T-cell (primary cell): ENCODE measurements around the gene TMEM35B. TPM values are rescaled to one million over a fixed set of nuclear protein-coding genes. Genes with fewer than 3 reads are reported as not detected.
"Not testable (repeated sequence)": the region's sequence is repeated elsewhere in the genome, so short reads cannot be mapped to it uniquely, and the experiment has no call there.

Experiments
- ATAC-seq, 4 experiments: fragments of 200-7000 bp in 3 of 4; fragments of 150-1000 bp in 1 of 4; cut with Tn5 transposase; replicated peaks in 1 of 4; 1 replicate in 3 of 4; 2 replicates in 1 of 4; pipeline ENCODE4 v1.10.0; 2021; ENCODE audit warnings: moderate library complexity in 3 of 4, mild to moderate bottlenecking in 2 of 4, moderate number of reproducible peaks in 1 of 4
- CTCF ChIA-PET, 2 donors: fragments of 300-600 bp; sonication (Branson Sonifier 250); formaldehyde crosslinking; loops; one replicate each; lab custom pipeline; 2022; ENCODE audit warnings: antibody characterized with exemption in 2 of 2; lab: Charles Lee
- POLR2A ChIA-PET, 2 donors: fragments of 300-600 bp; sonication (Branson Sonifier 250); formaldehyde crosslinking; loops; one replicate each; lab custom pipeline; 2022; ENCODE audit warnings: antibody characterized with exemption in 2 of 2; lab: Charles Lee
- DNase-seq, 35 experiments: peaks; one replicate each; pipeline versions ENCODE4 v3.0.0 to v3.0.0-alpha.2; 2013 to 2023
- H3K27ac ChIP-seq: one replicate; pipeline ENCODE4 v1.5.1; 2013; ENCODE audit warnings: low read length
- H3K27me3 ChIP-seq, 2 experiments: replicated peaks in 1 of 2; 1 replicate in 1 of 2; 2 replicates in 1 of 2; pipeline versions ENCODE4 v1.6.1 to v1.7.0; 2013; ENCODE audit warnings: low read length in 1 of 2, mixed read lengths in 1 of 2; ENCODE audit not compliant: control insufficient read depth in 2 of 2, insufficient read depth in 2 of 2; ENCODE audit errors: extremely low read depth in 1 of 2
- H3K36me3 ChIP-seq, 2 donors: 1 replicate in 1 of 2; 2 replicates in 1 of 2; pipeline versions ENCODE4 v1.6.1 to v1.7.0; 2013; ENCODE audit warnings: low read length in 1 of 2; ENCODE audit not compliant: control insufficient read depth in 2 of 2, insufficient read depth in 1 of 2; ENCODE audit errors: extremely low read depth in 1 of 2
- H3K4me1 ChIP-seq, 2 experiments: 1 replicate in 1 of 2; 2 replicates in 1 of 2; pipeline versions ENCODE4 v1.6.1 to v1.7.0; 2013; ENCODE audit warnings: low read length in 2 of 2, mixed read lengths in 1 of 2; ENCODE audit not compliant: insufficient read depth in 2 of 2, control insufficient read depth in 1 of 2; ENCODE audit errors: extremely low read depth in 1 of 2
- H3K4me3 ChIP-seq, 2 donors: 1 replicate in 1 of 2; 2 replicates in 1 of 2; pipeline versions ENCODE4 v1.5.1 to v1.7.0; 2013; ENCODE audit warnings: mild to moderate bottlenecking in 2 of 2, low read length in 1 of 2, moderate library complexity in 1 of 2; ENCODE audit not compliant: control insufficient read depth in 1 of 2; ENCODE audit errors: extremely low read depth in 1 of 2
- H3K9me3 ChIP-seq: 2 replicates; pipeline ENCODE4 v1.7.0; 2013
- H3K27ac Mint-ChIP-seq, 2 donors: one replicate each; pipeline ENCODE4 v1.8.0; 2020 to 2021; ENCODE audit warnings: mild to moderate bottlenecking in 2 of 2, mixed read lengths in 2 of 2
- H3K27me3 Mint-ChIP-seq, 2 donors: one replicate each; pipeline ENCODE4 v1.8.0; 2021 to 2022; ENCODE audit warnings: mixed read lengths in 2 of 2
- H3K36me3 Mint-ChIP-seq: one replicate; pipeline ENCODE4 v1.8.0; 2021; ENCODE audit warnings: mixed read lengths
- H3K4me1 Mint-ChIP-seq, 3 donors: one replicate each; pipeline ENCODE4 v1.8.0; 2020 to 2022; ENCODE audit warnings: mixed read lengths in 3 of 3, mild to moderate bottlenecking in 1 of 3
- H3K4me3 Mint-ChIP-seq, 3 donors: one replicate each; pipeline ENCODE4 v1.8.0; 2020 to 2022; ENCODE audit warnings: mild to moderate bottlenecking in 3 of 3, mixed read lengths in 3 of 3, moderate library complexity in 3 of 3
- H3K9me3 Mint-ChIP-seq, 3 donors: one replicate each; pipeline ENCODE4 v1.8.0; 2020 to 2022; ENCODE audit warnings: mixed read lengths in 3 of 3
- WGBS: methylation state at CpG from one replicate; pipeline ENCODE4 v1.1.5; 2013; ENCODE audit warnings: missing lambda C conversion rate; ENCODE audit not compliant: insufficient coverage; 5-methylcytosine and 5-hydroxymethylcytosine counted together
- total RNA-seq, 35 experiments: library from RNA in 6 of 35; stranded (reverse) in 6 of 35; fragments of 120-200 nt in 1 of 35; gene quantifications; one replicate each; pipeline versions ENCODE4 v1.2.1 to v1.2.4 and lab custom pipeline; 2013 to 2026

The TMEM35B gene
- total RNA-seq, 5 donors from 2014 or later (not counting 1 experiment from before 2014, with no cell fraction given) = 12.4 to 51.6 (median 41.8) TPM

DNA sequence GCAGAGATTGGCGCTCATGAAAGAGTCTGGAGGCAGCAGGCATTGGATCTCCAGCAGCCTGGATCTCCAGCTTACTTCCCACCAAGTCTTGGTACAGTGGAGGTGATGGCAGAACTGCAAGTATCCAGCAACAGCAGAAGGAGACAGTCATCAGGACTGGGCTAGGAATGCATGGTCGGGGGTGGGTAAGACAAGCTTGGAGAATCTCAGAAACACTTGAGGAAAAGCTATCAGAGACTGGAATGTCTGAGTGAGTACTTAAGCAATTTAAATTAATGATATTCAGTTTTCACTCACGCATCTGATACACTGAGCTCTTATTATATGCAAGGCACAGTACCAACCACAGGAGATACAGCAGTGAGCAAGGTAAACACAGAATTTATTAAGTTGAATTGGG, 9.8 kb downstream of the TMEM35B start:
- Mint-ChIP-seq H3K27me3 (no peaks in the 10 kb centered on the region), H3K9me3 (peaks cover 0 to 4% (median 0%) of the 10 kb centered on the region in 3 donors), H3K27ac (peak overlapping the region in 1 of 2 donors; percentile 44), H3K4me1 (peaks cover 12 to 33% (median 22%) of the 10 kb centered on the region in 3 donors), H3K4me3 (no peak overlapping the region), H3K36me3 (peaks cover 11% of the 10 kb centered on the region)
- no peak overlapping the region for H3K27ac ChIP-seq
- H3K4me3 ChIP-seq = no peak overlapping the region
- ChIA-PET CTCF (no interaction called here), POLR2A (no interaction called here)
- DNase-seq (no peak), ATAC-seq (no peak)
- WGBS = 100% methylated on average over 2 of the region's 3 CpGs
- peaks cover 0 to 15% of the 10 kb centered on the region in 2 donors for H3K36me3 ChIP-seq
- H3K9me3 ChIP-seq = no peaks in the 10 kb centered on the region
- no peaks in the 10 kb centered on the region for H3K4me1 ChIP-seq
- H3K27me3 ChIP-seq = no peaks in the 10 kb centered on the region

DNA sequence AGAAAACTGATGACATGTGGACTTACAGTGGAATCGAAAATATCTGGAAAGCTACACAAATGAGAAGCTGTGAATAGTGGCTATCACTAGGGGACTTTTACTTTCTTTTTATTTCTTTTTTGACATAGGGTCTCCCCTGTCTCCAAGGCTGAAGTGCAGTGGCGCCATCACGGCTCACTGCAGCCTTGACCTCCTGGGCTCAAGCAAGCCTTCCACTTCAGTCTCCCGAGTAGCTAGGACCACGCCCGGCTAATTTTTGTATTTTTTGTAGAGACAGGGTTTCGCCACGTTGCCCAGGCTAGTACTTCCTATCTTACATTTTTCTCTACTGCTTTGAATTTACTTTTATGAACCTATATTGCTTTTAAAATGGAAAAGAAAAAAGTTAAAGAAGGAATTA, 10.5 kb downstream of the TMEM35B start:
- H3K4me3 ChIP-seq = no peak overlapping the region
- Mint-ChIP-seq H3K27me3 (no peaks in the 10 kb centered on the region), H3K36me3 (peaks cover 11% of the 10 kb centered on the region), H3K4me3 (no peak overlapping the region), H3K4me1 (peaks cover 11 to 33% (median 25%) of the 10 kb centered on the region in 3 donors), H3K9me3 (peaks cover 0 to 4% (median 0%) of the 10 kb centered on the region in 3 donors), H3K27ac (no peak overlapping the region)
- H3K9me3 ChIP-seq = no peaks in the 10 kb centered on the region
- WGBS = no CpG with 5 or more reads among the region's 8 CpGs
- ChIA-PET POLR2A (no interaction called here), CTCF (interaction anchor here in 1 of 2 donors (0.6 kb wide), 1 partner anchor 10 kb away, joined by 3 read pairs; no protein-coding TSS in a partner anchor)
- no peaks in the 10 kb centered on the region for H3K4me1 ChIP-seq
- no peak for ATAC-seq
- H3K27me3 ChIP-seq = no peaks in the 10 kb centered on the region
- no peak for DNase-seq
- peaks cover 0 to 15% of the 10 kb centered on the region in 2 donors for H3K36me3 ChIP-seq
- no peak overlapping the region for H3K27ac ChIP-seq

DNA sequence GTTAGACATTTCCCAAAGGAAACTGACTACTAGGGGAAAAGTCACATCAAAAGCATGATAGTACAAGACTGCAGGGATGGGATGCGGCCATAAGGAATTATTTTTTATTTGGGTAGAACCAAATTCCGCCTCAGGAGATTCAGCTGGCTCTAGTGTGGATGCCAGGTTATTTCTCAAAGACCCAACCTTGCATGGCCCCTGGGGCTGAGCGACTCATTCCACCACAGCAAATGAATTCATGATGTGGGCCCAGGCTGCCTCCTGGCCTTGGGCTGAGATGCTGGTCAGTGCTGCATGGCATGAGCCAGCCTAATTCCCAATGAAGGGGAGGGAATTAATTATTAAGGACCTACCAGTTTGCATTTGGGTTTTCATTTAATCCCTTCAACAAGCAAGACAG, 11.8 kb downstream of the TMEM35B start:
- no peak overlapping the region for H3K27ac Mint-ChIP-seq
- Histone ChIP-seq H3K4me3 (no peak overlapping the region), H3K27ac (no peak overlapping the region), H3K27me3 (peaks cover 0 to 2% of the 10 kb centered on the region in 2 experiments), H3K36me3 (peaks cover 0 to 13% of the 10 kb centered on the region in 2 donors), H3K4me1 (peaks cover 0 to 10% of the 10 kb centered on the region in 2 experiments), H3K9me3 (peaks cover 2% of the 10 kb centered on the region)
- 100% methylated on average over 1 of the region's 3 CpGs for WGBS
- ChIA-PET POLR2A (no interaction called here), CTCF (no interaction called here)
- H3K36me3 Mint-ChIP-seq = peaks cover 11% of the 10 kb centered on the region
- no peak overlapping the region for H3K4me3 Mint-ChIP-seq
- ATAC-seq = no peak
- peaks cover 0 to 4% (median 0%) of the 10 kb centered on the region in 3 donors for H3K9me3 Mint-ChIP-seq
- DNase-seq = no peak
- H3K27me3 Mint-ChIP-seq = no peaks in the 10 kb centered on the region
- peaks cover 13 to 30% (median 29%) of the 10 kb centered on the region in 3 donors for H3K4me1 Mint-ChIP-seq

DNA sequence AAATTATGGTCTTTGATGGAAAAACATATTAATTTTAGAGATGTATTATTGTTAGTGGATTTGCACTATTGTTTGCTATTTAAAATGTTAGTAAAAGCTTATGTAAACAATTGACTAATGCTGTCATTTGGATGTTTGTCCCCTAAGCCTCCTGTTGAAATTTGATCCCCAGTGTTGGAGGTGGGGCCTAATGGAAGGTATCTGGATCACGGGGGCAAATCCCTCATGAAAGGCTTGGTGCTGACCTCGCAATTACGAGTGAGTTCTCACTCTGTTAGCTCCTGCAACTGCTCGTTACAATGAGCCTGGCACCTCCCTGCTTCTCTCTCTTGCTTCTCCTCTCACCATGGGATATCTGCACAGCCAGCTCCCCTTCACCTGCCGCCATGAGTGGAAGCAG, 14.3 kb downstream of the TMEM35B start:
- Histone ChIP-seq H3K36me3 (peaks cover 0 to 5% of the 10 kb centered on the region in 2 donors), H3K9me3 (peaks cover 2% of the 10 kb centered on the region), H3K4me1 (peaks cover 0 to 15% of the 10 kb centered on the region in 2 experiments), H3K4me3 (no peak overlapping the region), H3K27ac (no peak overlapping the region), H3K27me3 (peaks cover 0 to 2% of the 10 kb centered on the region in 2 experiments)
- CTCF ChIA-PET = no interaction called here
- H3K9me3 Mint-ChIP-seq = peaks cover 0 to 2% (median 0%) of the 10 kb centered on the region in 3 donors
- DNase-seq = no peak
- no peak for ATAC-seq
- H3K4me1 Mint-ChIP-seq = peaks cover 13 to 34% (median 25%) of the 10 kb centered on the region in 3 donors
- H3K27me3 Mint-ChIP-seq = no peaks in the 10 kb centered on the region
- peaks cover 6% of the 10 kb centered on the region for H3K36me3 Mint-ChIP-seq
- H3K4me3 Mint-ChIP-seq = no peak overlapping the region
- WGBS = 81% methylated on average over 4 of the region's 5 CpGs
- POLR2A ChIA-PET = no interaction called here
- H3K27ac Mint-ChIP-seq = no peak overlapping the region

DNA sequence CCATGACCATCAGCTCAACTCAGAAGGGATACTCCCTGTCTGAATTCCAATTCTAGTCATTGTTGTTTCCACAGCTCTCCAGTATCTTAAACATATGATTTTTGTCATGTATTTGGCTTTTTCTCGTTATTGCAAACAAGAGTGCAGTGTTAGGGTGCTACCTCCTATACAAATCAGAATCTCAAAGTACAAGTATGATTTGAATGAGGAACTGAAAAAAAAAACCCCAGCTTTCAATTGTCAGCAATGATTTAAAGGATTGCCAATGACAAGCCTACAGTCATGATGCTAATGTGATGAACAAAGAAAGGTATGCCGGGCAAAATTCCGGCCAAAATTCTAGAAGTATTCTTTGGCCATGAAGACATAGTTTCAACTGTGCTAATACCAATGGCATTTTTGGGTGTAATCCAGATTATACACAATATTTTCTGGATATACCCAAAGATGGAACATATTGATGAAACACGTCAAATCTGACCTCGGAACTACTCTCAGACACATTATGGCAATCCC, 14.9 kb downstream of the TMEM35B start:
- H3K9me3 ChIP-seq = peaks cover 2% of the 10 kb centered on the region
- no peak overlapping the region for H3K4me3 ChIP-seq
- H3K36me3 ChIP-seq = peaks cover 0 to under 1% of the 10 kb centered on the region in 2 donors
- WGBS = no CpG with 5 or more reads among the region's 5 CpGs
- Mint-ChIP-seq H3K9me3 (no peaks in the 10 kb centered on the region), H3K36me3 (no peaks in the 10 kb centered on the region), H3K27me3 (no peaks in the 10 kb centered on the region), H3K4me3 (no peak overlapping the region), H3K27ac (no peak overlapping the region), H3K4me1 (peaks cover 13 to 34% (median 24%) of the 10 kb centered on the region in 3 donors)
- DNase-seq (no peak), ATAC-seq (no peak)
- CTCF ChIA-PET = interaction anchor here in 1 of 2 donors (0.6 kb wide), 1 partner anchor 11 kb away, joined by 9 read pairs; no protein-coding TSS in a partner anchor
- H3K27ac ChIP-seq = no peak overlapping the region
- POLR2A ChIA-PET = no interaction called here
- H3K27me3 ChIP-seq = peaks cover 0 to 2% of the 10 kb centered on the region in 2 experiments
- peaks cover 0 to 15% of the 10 kb centered on the region in 2 experiments for H3K4me1 ChIP-seq

DNA sequence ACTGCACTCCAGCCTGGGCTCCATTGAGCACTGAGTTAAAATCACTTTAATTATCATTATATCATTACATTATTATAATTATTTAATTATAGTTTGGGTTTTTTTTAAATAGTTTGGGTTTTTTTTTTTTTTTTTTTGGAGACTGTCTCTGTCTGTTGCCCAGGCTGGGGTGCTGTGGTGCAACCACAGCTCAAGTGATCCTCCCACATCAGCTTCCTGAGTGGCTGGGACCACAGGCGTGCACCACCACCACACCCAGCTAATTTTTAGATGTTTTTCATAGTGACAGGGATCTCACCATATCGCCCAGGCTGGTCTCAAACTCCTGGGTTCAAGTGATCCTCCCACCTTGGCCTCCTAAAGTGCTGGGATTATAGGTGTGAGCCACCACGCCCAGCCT, 16.9 kb downstream of the TMEM35B start:
- H3K27ac ChIP-seq, H3K36me3 Mint-ChIP-seq, H3K4me3 Mint-ChIP-seq, H3K4me3 ChIP-seq, H3K27ac Mint-ChIP-seq, H3K27me3 Mint-ChIP-seq, H3K9me3 Mint-ChIP-seq, POLR2A ChIA-PET, CTCF ChIA-PET, H3K36me3 ChIP-seq, H3K27me3 ChIP-seq, H3K9me3 ChIP-seq: not testable (repeated sequence)
- peaks cover 9 to 31% (median 17%) of the 10 kb centered on the region in 3 donors for H3K4me1 Mint-ChIP-seq
- WGBS = no CpG with 5 or more reads among the region's 3 CpGs
- peak in 3 of 35 experiments; percentile 10 to 20 (median 11) for DNase-seq
- H3K4me1 ChIP-seq = peaks cover 0 to 15% of the 10 kb centered on the region in 2 experiments
- ATAC-seq = peak; percentile 81 to 94 (median 90)
